Inflammatory macrophage (primary cell): ENCODE results near the gene CAPS.
A peak's percentile ranks its signal among the peaks of the same experiment; 100 is the strongest.
"Not testable (repeated sequence)": the region's sequence is repeated elsewhere in the genome, so short reads cannot be mapped to it uniquely, and the experiment has no call there.

Source experiments
- DNase-seq, 2 donors: peaks; one replicate each; pipeline ENCODE4 v3.0.0-alpha.2; 2020 to 2022
- total RNA-seq, 18 experiments: gene quantifications; one replicate each; lab custom pipeline; 2026; ENCODE audit warnings: mixed read lengths in 6 of 18, inconsistent platforms in 2 of 18; lab: John Stamatoyannopoulos, UW

CAPS gene
- total RNA-seq: 0.80 to 13.2 (median 3.8) reads per million in 18 experiments

- no peak for DNase-seq
Observed at GRCh38 chr19:5913739-5914357, at the start of gene CAPS. Gene CAPS (plus strand): TSS chr19:5914254. CDS start chr19:5914407, 153 bp downstream.

- no peak for DNase-seq
Observed at GRCh38 chr19:5864725-5865486, 49.1 kb upstream of the CAPS start.

DNA sequence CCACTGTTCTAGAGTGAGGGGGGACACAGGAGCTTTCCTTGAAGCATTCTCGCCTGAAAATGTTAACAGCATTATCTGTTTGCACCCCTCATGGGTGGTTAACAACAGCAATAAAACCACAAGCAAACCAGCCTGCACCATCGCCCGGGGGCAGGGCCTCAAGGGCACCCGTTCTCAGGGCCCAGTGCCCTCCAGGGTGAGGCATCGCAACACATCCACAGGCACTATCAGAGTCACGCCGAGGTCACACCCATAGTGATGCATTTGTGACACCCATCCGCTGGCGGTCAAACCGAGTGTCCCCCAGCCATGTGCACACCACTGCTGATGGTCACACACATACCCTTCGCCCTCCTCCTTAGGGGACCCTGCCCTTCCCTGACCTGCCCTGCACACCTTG is 48.3 kb upstream of the CAPS start:
- no peak for DNase-seq

- no peak for DNase-seq
Observed at GRCh38 chr19:5867201-5868136, 46.6 kb upstream of the CAPS start.

DNA sequence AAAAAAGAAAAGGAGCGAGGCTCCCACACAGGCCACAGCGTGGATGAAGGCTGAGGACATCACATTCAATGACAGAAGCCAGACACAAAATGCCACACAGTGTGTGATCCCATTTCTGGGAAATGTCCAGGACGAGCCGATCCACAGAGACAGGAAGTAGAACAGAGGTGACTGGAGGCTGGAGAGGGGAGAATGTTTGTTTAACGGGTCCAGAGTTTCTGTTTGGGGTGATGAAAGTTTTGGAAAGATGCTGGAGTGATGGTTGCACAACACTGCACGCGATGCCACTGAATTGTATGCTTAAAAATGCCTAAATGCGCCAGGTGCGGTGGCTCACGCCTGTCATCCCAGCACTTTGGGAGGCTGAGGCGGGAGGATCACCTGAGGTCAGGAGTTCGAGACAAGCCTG is 43.1 kb upstream of the CAPS start:
- DNase-seq: no peak

GRCh38 chr19:5873617-5874199 is 40.3 kb upstream of the CAPS start:
- no peak for DNase-seq

- peak; percentile 62 to 69 for DNase-seq
Observed at GRCh38 chr19:5874496-5874895, 39.6 kb upstream of the CAPS start.

GRCh38 chr19:5877427-5877826 is 36.6 kb upstream of the CAPS start:
- DNase-seq: no peak

- DNase-seq: no peak
Observed at GRCh38 chr19:5877882-5878281, 36.2 kb upstream of the CAPS start.

DNA sequence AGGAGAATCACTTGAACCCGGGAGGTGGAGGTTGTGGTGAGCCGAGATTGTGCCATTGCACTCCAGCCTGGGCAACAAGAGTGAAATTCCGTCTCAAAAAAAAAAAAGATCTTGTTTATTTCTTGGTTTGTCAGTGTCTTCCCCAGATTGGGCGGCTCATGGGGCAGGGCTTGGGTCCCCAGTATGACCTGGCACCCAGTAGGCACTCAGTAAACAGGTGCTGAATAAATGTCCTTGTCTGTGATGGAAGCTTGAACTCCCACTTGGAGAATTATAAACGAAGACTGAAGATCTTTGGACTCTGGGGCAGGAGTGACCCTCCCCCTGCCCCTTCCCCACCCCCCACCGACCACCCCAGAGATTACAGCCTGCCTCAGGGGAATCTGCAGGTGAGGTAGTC is 33.9 kb upstream of the CAPS start:
- DNase-seq: no peak

DNA sequence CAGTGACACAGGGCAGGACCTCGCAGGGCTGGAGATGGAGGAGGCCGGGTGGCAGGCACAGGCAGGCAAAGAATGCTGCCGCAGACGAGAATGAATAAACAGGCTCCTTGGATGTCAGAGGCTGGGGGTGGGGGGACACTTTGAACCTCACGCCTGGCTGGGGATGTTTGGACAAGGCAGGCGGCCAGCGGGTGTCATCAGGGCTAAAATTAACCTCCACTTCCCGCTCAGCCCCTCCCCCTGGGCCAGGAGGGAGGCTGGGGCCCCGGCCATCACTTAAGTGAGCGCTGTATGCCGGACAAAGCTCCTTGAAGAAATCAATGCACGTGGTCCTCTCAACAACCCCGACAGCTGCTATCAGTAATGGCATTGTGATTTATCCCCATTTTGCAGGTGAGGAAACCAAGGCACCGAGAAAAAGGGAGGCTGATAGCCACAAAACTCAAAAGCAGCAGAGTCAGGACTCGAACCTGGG is 33.4 kb upstream of the CAPS start:
- no peak for DNase-seq

DNA sequence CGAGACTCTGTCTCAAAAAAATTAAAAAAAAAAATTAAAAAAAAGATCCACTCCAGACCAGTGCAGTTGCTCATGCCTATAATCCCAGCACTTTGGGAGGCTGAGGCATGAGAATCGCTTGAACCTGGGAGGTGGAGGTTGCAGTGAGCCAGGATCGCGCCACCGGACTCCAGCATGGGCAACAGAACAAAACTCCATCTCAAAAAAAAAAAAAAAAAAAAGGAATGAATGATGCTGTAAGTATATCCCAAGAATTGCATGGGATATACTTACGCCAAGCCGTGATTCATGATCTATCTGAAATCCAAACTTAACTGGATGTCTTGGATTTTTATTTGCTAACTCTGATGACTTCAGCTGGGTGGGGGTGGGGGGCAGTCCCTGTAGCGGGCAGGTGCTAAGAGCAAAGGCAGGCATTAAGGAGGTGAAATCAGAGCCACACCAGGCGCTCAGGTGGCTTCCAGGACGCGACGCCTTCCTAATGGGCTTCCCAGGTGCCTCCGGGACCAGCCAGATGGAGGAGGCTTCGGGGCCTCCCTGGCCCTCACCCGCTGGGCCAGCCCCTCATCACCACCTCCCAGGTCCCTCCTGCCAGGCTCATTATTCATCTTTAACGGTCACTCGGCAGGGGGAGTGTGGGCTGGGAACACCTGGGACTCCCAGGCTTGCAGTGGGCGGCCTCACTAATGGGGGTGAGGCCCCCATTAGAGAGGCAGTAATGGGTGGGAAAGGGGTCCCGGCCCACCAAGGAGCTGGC is 32.3 kb upstream of the CAPS start:
- no peak for DNase-seq

DNA sequence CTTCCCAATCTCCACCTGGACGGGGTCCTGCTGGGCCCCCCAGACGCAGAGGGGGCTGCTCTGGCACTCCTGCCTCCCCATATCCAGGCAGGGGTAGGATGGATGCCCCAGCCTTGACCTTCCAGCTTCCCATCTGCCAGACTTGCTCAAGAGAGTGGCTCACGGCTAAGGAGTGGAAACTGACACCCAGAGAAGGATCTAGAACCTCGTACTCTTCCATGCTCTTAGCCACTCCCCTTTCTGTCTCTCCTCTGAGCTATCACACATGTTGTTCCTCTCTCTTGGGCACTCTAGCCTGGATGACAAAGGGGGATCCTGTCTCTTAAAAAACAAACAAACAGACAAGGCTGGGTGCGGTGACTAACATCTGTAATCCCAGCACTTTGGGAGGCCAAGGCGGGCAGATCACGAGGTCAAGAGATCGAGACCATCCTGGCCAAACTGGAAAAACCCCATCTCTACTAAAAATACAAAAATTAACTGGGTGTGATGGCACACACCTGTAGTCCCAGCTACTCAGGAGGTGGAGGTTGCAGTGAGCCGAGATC is 31.6 kb upstream of the CAPS start:
- DNase-seq: no peak

DNA sequence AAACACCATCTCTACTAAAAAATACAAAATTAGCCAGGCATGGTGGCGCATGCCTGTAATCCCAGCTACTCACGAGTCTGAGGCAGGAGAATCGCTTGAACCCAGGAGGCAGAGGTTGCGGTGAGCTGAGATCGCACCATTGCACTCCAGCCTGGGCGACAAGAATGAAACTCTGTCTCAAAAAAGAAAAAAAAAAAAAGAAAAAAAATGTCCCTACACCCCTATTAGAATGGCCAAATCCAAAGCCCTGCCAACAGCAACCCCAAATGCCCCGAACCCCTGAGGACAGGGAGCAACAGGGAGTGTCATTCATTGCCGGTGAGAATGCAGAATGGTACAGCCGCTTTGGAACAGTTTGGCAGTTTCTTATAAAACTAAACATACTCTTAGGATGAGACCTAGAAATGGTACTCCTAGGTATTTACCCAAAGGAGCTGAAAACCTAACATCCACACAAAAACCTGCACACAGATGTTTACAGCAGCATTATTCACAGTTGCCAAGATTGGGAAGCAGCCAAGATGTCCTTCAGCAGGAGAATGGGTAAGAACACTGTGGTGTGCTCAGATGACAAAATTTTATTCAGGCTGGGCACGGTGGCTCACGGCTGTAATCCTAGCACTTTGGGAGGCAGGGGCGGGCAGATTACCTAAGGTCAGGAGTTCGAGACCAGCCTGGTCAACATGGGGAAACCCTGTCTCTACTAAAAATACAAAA is 30.7 kb upstream of the CAPS start:
- DNase-seq: not testable (repeated sequence)

GRCh38 chr19:5884065-5884811 is 29.8 kb upstream of the CAPS start:
- DNase-seq: peak; percentile 16 to 37

DNA sequence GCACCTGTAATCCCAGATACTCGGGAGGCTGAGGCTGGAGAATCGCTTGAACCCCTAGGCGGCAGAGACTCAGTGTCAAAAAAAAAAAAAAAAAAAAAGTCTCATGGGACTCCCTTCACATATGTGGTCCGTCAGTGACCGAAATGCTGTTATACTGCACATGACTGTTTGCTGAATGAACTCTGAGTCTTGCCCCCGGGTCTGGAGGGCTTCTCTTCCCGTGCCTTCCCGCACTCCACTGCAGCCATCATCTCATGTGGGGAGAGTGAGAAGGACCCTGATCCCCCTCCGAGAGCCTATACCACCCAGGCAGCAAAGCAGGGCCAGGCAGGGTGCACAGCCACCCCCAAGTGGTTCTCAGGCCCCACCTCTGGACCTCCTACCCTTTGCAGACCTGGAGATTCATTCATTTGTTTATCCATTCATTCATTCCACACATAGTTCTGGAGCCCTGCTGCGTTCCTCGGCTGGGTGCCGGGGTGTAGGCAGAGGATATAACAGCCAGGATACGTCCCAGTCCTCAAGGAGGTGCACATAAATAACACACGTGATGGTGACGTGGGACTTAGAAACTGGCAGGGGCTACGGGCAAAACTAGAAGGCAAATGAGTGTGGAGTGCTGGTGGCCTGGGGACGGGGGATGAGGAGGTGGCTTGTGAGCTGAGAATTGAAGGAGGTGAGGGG is 24.6 kb upstream of the CAPS start:
- DNase-seq: no peak

DNA sequence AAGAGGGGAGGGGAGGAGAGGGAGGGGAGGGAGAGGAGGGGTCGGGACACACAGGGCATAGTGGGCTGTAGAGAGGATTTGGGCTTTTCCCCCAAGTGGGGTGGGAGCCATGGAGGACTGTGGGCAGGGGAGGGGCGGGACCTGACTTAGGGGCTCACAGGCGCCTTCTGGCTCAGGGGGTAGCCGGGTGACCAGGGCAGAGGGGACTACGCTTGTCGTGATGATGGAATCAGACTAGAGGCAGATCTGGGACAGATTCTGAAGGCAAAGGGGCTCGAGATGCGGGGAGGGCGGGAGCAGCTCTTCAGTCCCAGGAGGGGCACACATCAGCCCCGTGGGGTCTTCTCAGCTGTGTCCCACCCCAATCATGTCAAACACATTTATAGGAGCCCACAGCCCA is 24.0 kb upstream of the CAPS start:
- no peak for DNase-seq

GRCh38 chr19:5891572-5891937 is 22.5 kb upstream of the CAPS start:
- DNase-seq: no peak

- DNase-seq: peak; percentile 11 to 38
Observed at GRCh38 chr19:5891938-5892771, 21.9 kb upstream of the CAPS start.
